ENCODE measurements around the gene PACRG. TPM values are rescaled to one million over a fixed set of nuclear protein-coding genes. Genes with fewer than 3 reads are reported as not detected.

PACRG gene
- total RNA-seq, 1 experiment from 2014 or later, result not detected

GRCh38 chr6:162913206-162913605 is 185.4 kb downstream of the PACRG start:
- Mint-ChIP-seq H3K27ac (ENCODE audit: unreplicated experiment) (no peak overlapping the region), H3K9me3 (ENCODE audit: unreplicated experiment) (no peaks in the 10 kb centered on the region), H3K36me3 (ENCODE audit: insufficient read depth, unreplicated experiment) (no peaks in the 10 kb centered on the region), H3K4me3 (ENCODE audit: unreplicated experiment) (no peak overlapping the region), H3K27me3 (ENCODE audit: insufficient read depth, unreplicated experiment) (no peaks in the 10 kb centered on the region), H3K4me1 (ENCODE audit: low read depth, unreplicated experiment) (no peaks in the 10 kb centered on the region)
- Histone ChIP-seq H3K36me3 (ENCODE audit: control insufficient read depth, insufficient read depth, low read length) (no peaks in the 10 kb centered on the region), H3K27me3 (replicated peaks; ENCODE audit: control insufficient read depth, insufficient read depth, low read length) (no peaks in the 10 kb centered on the region), H3K9me3 (no peaks in the 10 kb centered on the region), H3K4me3 (ENCODE audit: low read depth, low read length) (no peak overlapping the region), H3K4me1 (no peaks in the 10 kb centered on the region)
- intact Hi-C loops (cut with micrococcal nuclease; ENCODE audit: unreplicated experiment), result no loop called here
- CTCF ChIA-PET, result no interaction called here
- no TSS peak for BruUV-seq (replicated peaks)
- no peak for DNase-seq
- no peak for TF ChIP-seq CTCF (IDR thresholded peaks at IDR 0.05; ENCODE audit: insufficient read depth in 1 of 2, low read depth in 1 of 2, low read length in 1 of 2, severe bottlenecking in 1 of 2, unreplicated experiment in 1 of 2)
- POLR2A ChIA-PET, result no interaction called here

GRCh38 chr6:162917506-162917905 is 189.7 kb downstream of the PACRG start:
- no peak for TF ChIP-seq CTCF (IDR thresholded peaks at IDR 0.05; ENCODE audit: insufficient read depth in 1 of 2, low read depth in 1 of 2, low read length in 1 of 2, severe bottlenecking in 1 of 2, unreplicated experiment in 1 of 2)
- intact Hi-C loops (cut with micrococcal nuclease; ENCODE audit: unreplicated experiment), result no loop called here
- Mint-ChIP-seq H3K36me3 (ENCODE audit: insufficient read depth, unreplicated experiment) (no peaks in the 10 kb centered on the region), H3K9me3 (ENCODE audit: unreplicated experiment) (no peaks in the 10 kb centered on the region), H3K4me3 (ENCODE audit: unreplicated experiment) (no peak overlapping the region), H3K27me3 (ENCODE audit: insufficient read depth, unreplicated experiment) (no peaks in the 10 kb centered on the region), H3K27ac (ENCODE audit: unreplicated experiment) (no peak overlapping the region), H3K4me1 (ENCODE audit: low read depth, unreplicated experiment) (no peaks in the 10 kb centered on the region)
- no peaks in the 10 kb centered on the region for H3K9me3 ChIP-seq
- H3K27me3 ChIP-seq (replicated peaks; ENCODE audit: control insufficient read depth, insufficient read depth, low read length), result no peaks in the 10 kb centered on the region
- no peak overlapping the region for H3K4me3 ChIP-seq (ENCODE audit: low read depth, low read length)
- no peak for DNase-seq
- BruUV-seq (replicated peaks), result no TSS peak
- H3K4me1 ChIP-seq, result no peaks in the 10 kb centered on the region
- no peaks in the 10 kb centered on the region for H3K36me3 ChIP-seq (ENCODE audit: control insufficient read depth, insufficient read depth, low read length)
- CTCF ChIA-PET, result no interaction called here
- POLR2A ChIA-PET, result no interaction called here

GRCh38 chr6:162921062-162921461 is 193.3 kb downstream of the PACRG start:
- H3K9me3 Mint-ChIP-seq (ENCODE audit: unreplicated experiment), result peaks cover 10% of the 10 kb centered on the region
- H3K4me1 ChIP-seq, result no peaks in the 10 kb centered on the region
- H3K27me3 ChIP-seq (replicated peaks; ENCODE audit: control insufficient read depth, insufficient read depth, low read length), result no peaks in the 10 kb centered on the region
- H3K9me3 ChIP-seq, result no peaks in the 10 kb centered on the region
- ChIA-PET POLR2A (no interaction called here), CTCF (no interaction called here)
- H3K4me3 ChIP-seq (ENCODE audit: low read depth, low read length), result no peak overlapping the region
- BruUV-seq (replicated peaks), result no TSS peak
- intact Hi-C loops (cut with micrococcal nuclease; ENCODE audit: unreplicated experiment), result no loop called here
- H3K27ac Mint-ChIP-seq (ENCODE audit: unreplicated experiment), result no peak overlapping the region
- H3K27me3 Mint-ChIP-seq (ENCODE audit: insufficient read depth, unreplicated experiment), result no peaks in the 10 kb centered on the region
- TF ChIP-seq CTCF (IDR thresholded peaks at IDR 0.05; ENCODE audit: insufficient read depth in 1 of 2, low read depth in 1 of 2, low read length in 1 of 2, severe bottlenecking in 1 of 2, unreplicated experiment in 1 of 2), result no peak
- no peaks in the 10 kb centered on the region for H3K36me3 Mint-ChIP-seq (ENCODE audit: insufficient read depth, unreplicated experiment)
- no peaks in the 10 kb centered on the region for H3K36me3 ChIP-seq (ENCODE audit: control insufficient read depth, insufficient read depth, low read length)
- no peak overlapping the region for H3K4me3 Mint-ChIP-seq (ENCODE audit: unreplicated experiment)
- DNase-seq, result no peak
- no peaks in the 10 kb centered on the region for H3K4me1 Mint-ChIP-seq (ENCODE audit: low read depth, unreplicated experiment)

Data from Caco-2 (cell line).